ENCODE measurements around the gene GRM8.

The GRM8 gene

GRCh38 chr7:127252778-127253280, at the start of gene GRM8:
TSS of gene GRM8 (minus strand) at chr7:127252941.
- DNase-seq, result peak; percentile 67

GRCh38 chr7:127290801-127291361, 38.1 kb upstream of the GRM8 start:
- DNase-seq, result no peak

DNA sequence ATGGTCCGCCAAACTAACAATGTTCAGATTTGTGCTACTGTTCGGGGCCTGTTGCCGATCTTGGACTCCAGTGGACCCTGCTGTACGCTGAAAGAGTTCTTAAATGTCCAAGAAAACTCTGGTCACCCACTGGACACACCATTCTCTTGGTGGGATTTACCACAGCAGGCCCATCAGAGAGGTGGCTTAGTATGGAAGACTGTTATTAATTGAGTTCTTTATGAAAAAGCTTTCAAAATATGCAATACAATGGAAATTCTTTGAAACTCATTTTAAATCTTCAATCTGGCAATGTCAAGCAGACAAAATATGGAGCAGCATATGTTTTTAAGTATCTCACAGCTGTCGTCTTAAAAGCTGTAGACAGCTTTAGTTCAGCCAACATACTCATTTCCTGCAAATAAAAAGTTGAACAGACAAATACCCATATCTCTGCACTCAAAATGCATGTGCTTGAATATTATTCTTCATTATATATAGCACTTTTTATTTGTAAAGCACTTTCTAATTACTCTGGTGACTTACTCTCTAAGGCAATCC, 37.4 kb upstream of the GRM8 start:
- DNase-seq, result no peak

DNA sequence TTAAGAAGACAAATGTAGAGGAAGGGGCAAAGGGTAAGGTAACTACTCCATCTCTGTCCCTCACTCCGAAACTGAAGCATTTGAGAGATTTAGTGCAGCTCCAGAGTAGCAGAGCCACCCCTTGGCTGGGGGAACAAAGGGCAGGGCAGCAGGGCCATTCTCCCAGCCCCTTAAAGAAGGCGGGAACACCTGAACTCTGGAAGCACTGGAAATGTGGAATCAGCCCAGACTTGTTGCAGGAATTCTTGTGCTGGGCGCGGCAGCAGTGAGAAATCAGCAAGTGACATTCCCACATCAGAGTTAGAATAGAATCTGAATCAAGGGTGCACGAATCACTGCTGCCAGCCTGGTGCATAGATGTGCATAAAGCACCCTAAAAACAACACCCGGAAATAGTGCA, 34.4 kb upstream of the GRM8 start:
- no peak for DNase-seq

- DNase-seq, result no peak
Observed at GRCh38 chr7:127270093-127270492, 17.4 kb upstream of the GRM8 start.

GRCh38 chr7:127266047-127266446, 13.3 kb upstream of the GRM8 start:
- no peak for DNase-seq

DNA sequence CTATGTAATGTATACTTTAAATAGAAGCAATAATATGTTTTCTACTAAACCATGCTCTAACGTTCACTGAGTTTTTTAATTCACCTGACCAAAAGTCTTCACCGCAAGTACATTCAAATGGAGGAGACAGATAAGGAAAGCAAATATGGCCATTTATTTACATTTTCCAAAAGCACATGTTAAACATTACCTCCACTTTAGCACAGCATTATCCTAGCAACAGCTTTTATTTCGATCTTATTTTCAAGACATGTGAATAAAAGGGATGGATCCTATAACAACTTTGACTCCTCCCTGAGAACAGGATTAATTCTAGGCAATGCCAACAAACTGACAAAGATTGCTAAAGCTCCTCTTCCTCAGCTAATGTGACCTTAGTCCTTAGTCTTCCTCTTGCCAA, 11.5 kb upstream of the GRM8 start:
- DNase-seq, result no peak

DNA sequence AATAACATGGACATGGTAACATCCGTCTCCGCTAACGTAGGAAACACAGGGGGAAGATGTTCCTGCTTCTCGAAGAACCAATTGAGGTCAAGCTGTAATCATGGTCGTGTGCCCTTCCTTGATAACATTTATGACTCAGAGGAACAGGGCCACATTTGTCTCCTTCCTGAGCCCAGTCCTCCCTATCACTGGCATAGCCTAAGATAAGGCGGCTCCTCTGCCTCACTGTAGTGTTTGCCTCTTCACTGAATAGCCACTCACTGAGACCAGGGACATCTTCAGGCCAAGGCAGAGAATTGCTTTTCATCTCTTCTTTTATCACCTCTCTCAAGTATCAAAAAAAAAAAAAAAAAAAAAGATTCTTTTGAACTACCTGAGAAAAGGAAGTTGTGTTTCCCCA, 5.4 kb upstream of the GRM8 start:
- no peak for DNase-seq

DNA sequence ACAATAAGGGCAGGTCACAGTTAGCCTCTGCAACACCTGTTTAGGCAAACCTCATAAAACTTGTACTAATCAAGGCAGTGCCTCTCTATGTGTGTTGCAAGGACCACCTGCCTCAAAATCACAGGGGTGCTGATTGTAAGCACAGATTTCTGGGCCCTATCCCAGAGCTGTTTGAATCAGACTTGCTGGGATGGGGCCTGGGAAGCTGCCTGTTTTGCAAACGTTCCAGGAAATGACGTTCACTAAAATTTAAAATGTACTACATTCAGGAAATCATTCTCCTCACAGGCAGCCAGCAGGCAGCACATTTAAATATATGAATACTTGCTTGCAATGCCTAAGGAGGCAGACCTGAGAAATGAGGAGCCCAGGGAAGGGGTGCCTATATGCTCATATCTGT, 4.3 kb upstream of the GRM8 start:
- DNase-seq, result no peak

DNA sequence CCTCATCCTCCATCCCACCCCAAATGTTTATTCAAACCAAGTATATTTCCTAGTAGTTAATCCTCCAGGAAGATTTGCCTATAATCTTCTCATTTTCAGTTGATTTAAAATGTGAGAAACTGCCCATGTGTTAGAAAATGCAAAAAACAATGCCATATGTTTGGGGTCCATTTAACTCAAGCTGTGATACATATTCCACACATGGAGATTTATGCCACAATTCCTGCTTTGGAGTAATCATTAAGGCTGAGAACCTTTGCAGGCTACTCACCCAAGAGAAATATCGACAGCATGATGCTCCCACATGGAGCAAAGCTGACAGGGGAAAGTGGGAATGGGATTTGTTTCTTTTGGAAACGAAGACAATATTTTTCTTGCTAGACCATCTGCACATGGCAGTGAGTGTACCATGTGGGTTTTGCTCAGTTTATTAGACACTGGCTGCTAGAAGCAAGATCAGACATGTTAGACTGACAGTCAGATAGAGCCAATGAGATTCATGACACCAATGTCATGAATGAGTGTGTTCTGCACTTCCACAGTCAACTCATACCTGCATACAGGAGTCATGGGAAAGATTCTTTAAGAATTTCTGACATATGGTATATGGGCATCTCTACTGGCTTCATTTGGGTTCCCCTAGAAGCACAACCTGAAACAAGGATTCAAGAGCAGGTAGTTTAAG, 3.4 kb upstream of the GRM8 start:
- DNase-seq, result no peak

- DNase-seq, result peak; percentile 23
Observed at GRCh38 chr7:127254163-127254684, 1.5 kb upstream of the GRM8 start.

GRCh38 chr7:127253281-127254162, 781 bp upstream of the GRM8 start:
- DNase-seq, result peak; percentile 37

- DNase-seq, result no peak
Observed at GRCh38 chr7:127252377-127252713, 396 bp downstream of the GRM8 start.

DNA sequence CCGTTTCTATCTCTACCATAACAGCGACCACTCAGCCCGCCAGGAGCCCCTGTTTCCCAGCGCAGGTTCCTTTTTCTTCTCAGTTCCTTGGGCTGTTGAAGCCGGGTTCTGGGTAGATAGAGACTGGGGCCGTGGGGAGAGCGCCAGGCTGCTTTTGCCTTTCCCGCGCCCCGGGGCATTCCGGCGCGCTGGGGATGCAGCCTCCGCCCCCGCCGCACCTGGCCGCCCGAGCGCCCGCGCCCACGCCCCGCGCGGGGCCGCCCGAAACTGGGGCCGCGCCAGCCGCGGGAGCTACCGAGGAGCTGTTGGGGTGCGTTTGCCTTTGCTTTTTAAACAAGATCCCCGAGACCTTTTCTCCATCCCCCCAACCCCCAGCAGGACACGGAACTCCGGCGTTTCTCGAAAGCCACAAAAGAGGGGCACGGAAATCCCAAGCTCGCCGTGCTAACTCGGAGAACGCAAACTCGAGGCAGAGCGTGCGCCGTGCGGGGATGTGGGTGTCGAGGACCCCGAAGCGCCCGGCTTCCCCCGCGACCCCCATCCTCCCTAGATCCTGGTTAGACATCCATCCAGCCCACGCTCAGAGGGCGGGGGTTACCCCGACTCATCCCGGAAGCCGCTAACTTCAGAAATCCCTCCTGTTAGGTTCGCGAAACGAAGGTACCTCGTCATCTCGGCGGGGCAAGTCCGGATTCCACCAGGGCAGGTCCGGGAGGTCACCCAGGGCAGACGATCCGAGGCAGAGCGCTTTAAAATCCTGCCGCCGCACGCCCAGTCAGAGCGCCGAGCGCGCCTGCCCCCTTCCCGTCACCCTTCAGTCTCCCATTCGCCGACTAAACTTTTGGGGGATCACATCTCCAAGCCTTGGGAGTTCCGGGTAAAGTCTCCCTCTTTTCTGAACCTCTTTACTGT, 1.0 kb downstream of the GRM8 start:
- DNase-seq, result no peak

DNA sequence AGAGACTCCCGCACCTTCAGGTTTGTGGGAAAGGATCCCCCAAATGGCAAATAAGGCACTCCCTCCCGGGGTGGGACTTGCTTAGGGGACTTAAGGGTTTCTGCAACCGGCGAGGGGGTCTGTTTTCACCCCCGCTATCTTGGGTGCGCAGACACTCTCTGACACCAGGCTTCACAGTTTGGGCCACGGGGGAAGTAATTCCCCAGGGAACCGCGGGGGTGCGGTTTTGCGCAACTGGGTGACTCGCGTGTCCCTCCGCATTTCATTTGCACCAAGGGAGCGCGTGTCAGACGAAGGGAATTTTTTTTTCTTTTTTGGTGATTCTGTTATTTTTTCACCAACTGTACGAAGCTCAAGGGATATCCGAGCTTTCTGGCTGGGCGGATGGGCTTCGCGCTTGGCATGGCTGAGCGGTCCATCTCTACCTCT, 1.7 kb downstream of the GRM8 start:
- DNase-seq, result peak; percentile 53

- DNase-seq, result peak; percentile 79
Observed at GRCh38 chr7:127250312-127251035, 2.3 kb downstream of the GRM8 start.

DNA sequence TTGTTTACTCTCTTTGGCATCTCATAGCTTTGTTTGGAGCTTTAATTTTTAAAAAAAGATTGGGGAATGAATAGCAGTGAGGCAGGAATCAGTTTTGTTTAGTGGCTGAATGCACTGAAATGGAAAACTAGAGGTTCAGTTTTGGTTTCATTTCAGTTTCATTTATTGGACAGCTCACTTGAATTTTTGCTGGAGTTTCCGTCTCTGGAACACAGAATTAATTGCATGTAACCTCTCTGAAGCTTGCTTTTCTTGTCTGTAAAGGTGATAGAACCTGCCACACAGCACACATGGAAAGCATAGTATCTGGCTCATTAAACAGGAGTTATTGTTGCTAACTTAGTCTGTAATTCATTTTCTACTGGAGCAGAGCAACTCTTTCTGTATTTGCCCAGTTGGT, 7.1 kb downstream of the GRM8 start:
- DNase-seq, result peak; percentile 51

DNA sequence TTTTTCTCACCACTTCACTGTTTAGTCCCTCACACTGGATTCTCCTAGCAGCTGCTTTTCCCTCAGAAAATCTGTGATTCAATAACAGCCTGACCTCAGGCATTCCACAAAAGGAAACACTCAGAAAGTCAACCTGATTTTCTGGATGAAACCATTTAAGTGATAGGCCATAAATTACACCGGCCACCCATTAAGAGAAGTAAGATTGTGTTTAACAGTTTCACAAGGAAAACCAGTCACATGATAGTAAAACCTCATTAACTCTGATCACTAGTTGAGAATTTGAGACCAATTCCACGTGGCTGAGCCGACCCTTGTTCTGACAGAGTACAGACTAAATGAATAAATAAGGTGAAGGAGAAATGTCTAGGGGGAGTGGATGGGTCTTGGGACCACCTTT, 7.7 kb downstream of the GRM8 start:
- DNase-seq, result peak; percentile 47

GRCh38 chr7:127239814-127240213, 12.9 kb downstream of the GRM8 start:
- DNase-seq, result no peak

DNA sequence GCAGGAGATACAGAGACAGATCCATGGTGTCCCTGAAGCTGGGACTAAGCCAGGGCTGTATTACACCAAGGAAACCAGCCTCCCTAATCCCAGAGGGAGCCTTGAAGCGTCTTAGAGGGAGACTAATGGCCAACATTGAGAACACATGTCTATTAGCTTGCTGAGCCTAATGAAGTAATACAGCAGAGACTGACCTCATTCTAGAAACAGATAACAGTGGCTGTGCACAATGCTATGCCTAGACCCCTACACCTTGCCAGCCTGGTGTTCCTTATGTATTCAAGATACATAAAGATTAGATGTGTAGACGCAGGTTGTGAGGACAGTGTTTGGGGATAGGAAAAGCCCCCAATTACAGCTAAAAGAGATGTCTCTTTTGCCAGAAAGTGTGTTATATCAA, 19.1 kb downstream of the GRM8 start:
- no peak for DNase-seq

DNA sequence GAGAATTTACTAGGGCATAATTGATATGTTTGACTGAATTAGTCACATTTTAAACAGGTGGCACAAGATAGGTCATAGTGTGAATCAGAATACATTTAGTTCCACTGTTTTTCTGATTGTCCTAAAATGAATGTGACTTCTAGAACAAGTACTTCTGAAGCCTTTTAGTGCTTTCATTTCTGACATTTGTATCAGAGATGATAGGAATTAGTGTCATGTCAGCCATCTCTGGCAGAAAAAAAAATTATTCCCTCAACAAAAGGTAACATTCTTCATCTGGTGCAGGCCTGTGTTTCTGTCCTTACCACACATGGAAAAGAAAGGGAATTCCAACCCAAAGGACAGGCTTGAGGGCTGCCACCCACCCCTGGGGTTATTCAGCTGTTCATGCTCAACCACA, 21.3 kb downstream of the GRM8 start:
- no peak for DNase-seq

All from DMS79 (cell line).